Gastrocnemius medialis (tissue), 4 donors: Measurements from ENCODE around the gene AGO3. TPM values are rescaled to one million over a fixed set of nuclear protein-coding genes. Genes with fewer than 3 reads are reported as not detected.

Experiments
- ATAC-seq, 2 donors: fragments of 150-250 bp; one replicate each; pipeline ENCODE4 v1.9.1; 2016
- DNase-seq, 2 donors: peaks; one replicate each; pipeline ENCODE4 v3.0.0-alpha.2; 2019
- H3K27ac ChIP-seq, 4 donors: fragments of 200-600 bp; sonication (generic); 1 replicate in 1 of 4; 2 replicates in 3 of 4; pipeline ENCODE4 v1.5.1; 2016 to 2018; ENCODE audit warnings: mild to moderate bottlenecking in 2 of 4, moderate library complexity in 1 of 4
- H3K27me3 ChIP-seq, 3 donors: fragments of 200-600 bp; sonication (generic) in 2 of 3; 1 replicate in 1 of 3; 2 replicates in 2 of 3; pipeline versions ENCODE4 v1.5.1 to v1.6.0; 2016 to 2019; ENCODE audit warnings: mild to moderate bottlenecking in 1 of 3, moderate library complexity in 1 of 3
- H3K36me3 ChIP-seq, 2 donors: fragments of 200-600 bp; sonication (generic) in 1 of 2; one replicate each; pipeline ENCODE4 v1.5.1; 2017 to 2018
- H3K4me1 ChIP-seq, 2 donors: fragments of 200-600 bp; sonication (generic) in 1 of 2; one replicate each; pipeline ENCODE4 v1.5.1; 2016 to 2017; ENCODE audit warnings: mild to moderate bottlenecking in 2 of 2
- H3K4me3 ChIP-seq, 4 donors: fragments of 200-600 bp; sonication (generic) in 3 of 4; 1 replicate in 1 of 4; 2 replicates in 3 of 4; pipeline ENCODE4 v1.5.1; 2016 to 2019; ENCODE audit warnings: mild to moderate bottlenecking in 2 of 4
- H3K9me3 ChIP-seq, 3 donors: fragments of 200-600 bp; sonication (generic) in 2 of 3; 1 replicate in 1 of 3; 2 replicates in 2 of 3; pipeline ENCODE4 v1.5.1; 2016 to 2019
- CTCF ChIP-seq, 5 experiments: fragments of 450-650 bp in 3 of 5; fragments of 200-600 bp in 2 of 5; sonication (generic) in 2 of 5; IDR thresholded peaks in 4 of 5; conservative IDR thresholded peaks in 1 of 5; 1 replicate in 4 of 5; 2 replicates in 1 of 5; pipeline ENCODE4 v1.5.1; 2016 to 2019; ENCODE audit warnings: antibody characterized with exemption in 5 of 5, mild to moderate bottlenecking in 3 of 5, moderate library complexity in 3 of 5
- POLR2A ChIP-seq, 2 donors: fragments of 450-650 bp; IDR thresholded peaks; one replicate each; pipeline ENCODE4 v1.6.1; 2017; ENCODE audit warnings: antibody characterized with exemption in 2 of 2, mild to moderate bottlenecking in 2 of 2, moderate library complexity in 2 of 2
- in situ Hi-C, 4 donors: fragments of 200-750 bp; cut with MboI; loops; one replicate each; pipeline versions ENCODE4 v1.15.0 to v1.8.0; 2017; ENCODE audit warnings: low sequenced_read_pairs in 4 of 4
- intact Hi-C: fragments of 100-400 bp; cut with DNase I; formaldehyde crosslinking; loops from one replicate; pipeline ENCODE4 v1.15.1; 2023; ENCODE audit warnings: low total_unique reads
- total RNA-seq, 4 donors: library from RNA; depleted of rRNA; stranded (reverse); fragments of >200 nt; gene quantifications; one replicate each; pipeline versions ENCODE4 v1.1.0 to v1.2.3, GENCODE V29; 2016

AGO3 gene
- total RNA-seq, 4 donors from 2014 or later: 12.8 to 18.8 (median 13.6) TPM

DNA sequence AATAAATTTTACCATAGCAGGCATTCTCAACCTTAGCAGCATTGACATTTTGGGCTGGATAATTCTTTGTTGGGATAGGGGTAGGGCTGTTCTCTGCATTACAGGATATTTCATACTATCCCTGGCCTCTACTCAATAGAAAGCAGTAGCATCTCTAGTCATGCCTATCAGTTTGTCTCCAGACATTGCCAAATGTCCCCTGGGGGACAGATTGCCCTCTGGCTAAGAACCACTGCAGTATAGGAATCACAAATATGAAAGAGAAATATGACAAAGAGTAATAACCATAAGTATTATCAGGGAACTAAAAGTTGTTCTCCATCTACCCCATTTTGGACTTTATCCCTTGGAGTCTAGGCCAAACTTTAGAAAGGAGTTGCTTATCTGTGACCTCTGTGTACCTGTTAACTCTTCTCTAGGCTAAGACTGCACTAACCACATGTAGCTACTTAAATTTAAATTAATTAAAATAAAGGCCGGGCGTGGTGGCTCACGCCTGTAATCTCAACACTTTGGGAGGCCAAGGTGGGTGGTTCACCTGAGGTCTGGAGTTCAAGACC lies 76.1 kb downstream of the AGO3 start:
- H3K27me3 ChIP-seq: no peaks in the 10 kb centered on the region
- in situ Hi-C loops (no loop called here), intact Hi-C loops (no loop called here)
- H3K36me3 ChIP-seq: peaks cover 0 to 40% of the 10 kb centered on the region in 2 donors
- ATAC-seq (no peak), DNase-seq (no peak)
- no peaks in the 10 kb centered on the region for H3K4me1 ChIP-seq
- no peak for TF ChIP-seq CTCF (IDR thresholded peaks at IDR 0.05 in 4 of 5, conservative IDR thresholded peaks at IDR 0.05 in 1 of 5)
- H3K9me3 ChIP-seq: no peaks in the 10 kb centered on the region
- H3K4me3 ChIP-seq: no peak overlapping the region
- H3K27ac ChIP-seq: no peak overlapping the region

DNA sequence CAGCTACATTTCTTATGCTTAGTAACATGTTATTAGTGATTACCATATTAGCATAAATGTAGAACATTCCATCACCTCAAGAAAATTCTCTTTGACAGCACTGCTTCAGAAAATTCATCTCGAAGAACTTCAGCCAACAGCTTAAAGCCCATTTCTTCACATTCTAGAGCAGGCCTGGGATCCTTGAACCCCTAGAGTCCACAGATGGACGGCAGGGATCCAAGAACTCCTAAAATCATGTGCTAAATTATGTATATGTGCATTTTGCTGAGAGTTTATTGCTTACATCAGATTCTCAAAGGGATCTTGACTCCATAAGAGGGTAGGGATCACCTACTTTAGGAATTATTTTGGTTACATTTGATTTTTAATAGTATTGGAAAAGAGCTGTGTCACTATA lies 76.8 kb downstream of the AGO3 start:
- Histone ChIP-seq H3K9me3 (no peaks in the 10 kb centered on the region), H3K27ac (no peak overlapping the region), H3K27me3 (no peaks in the 10 kb centered on the region), H3K36me3 (peaks cover 0 to 43% of the 10 kb centered on the region in 2 donors), H3K4me1 (no peaks in the 10 kb centered on the region), H3K4me3 (no peak overlapping the region)
- TF ChIP-seq CTCF (IDR thresholded peaks at IDR 0.05 in 4 of 5, conservative IDR thresholded peaks at IDR 0.05 in 1 of 5): no peak
- TF ChIP-seq POLR2A (IDR thresholded peaks at IDR 0.05): no peak
- in situ Hi-C loops: no loop called here
- no peak for ATAC-seq
- intact Hi-C loops: no loop called here
- DNase-seq: no peak

DNA sequence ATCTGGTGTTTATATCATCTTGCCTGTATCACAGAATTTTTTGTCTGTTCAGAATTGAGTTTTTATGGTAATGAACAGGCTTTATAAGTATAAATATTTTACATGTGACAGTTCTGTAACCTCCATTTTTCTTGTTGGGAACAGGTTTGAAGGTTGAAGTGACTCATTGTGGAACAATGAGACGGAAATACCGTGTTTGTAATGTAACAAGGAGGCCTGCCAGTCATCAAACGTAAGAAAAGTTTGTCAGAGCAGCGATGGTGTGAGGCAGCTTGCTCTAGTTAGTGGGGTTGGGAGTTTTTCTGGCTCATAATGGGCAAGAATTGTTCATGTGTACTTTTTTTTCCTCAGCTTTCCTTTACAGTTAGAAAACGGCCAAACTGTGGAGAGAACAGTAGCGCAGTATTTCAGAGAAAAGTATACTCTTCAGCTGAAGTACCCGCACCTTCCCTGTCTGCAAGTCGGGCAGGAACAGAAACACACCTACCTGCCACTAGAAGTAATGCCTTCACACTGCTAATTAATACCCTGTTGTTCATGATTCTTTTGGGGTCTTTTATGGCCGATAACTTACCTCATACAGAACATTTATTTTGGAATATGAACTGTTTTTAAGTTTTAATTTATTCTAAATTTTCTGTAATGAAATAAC lies 77.8 kb downstream of the AGO3 start:
- TF ChIP-seq POLR2A (IDR thresholded peaks at IDR 0.05) (no peak), CTCF (IDR thresholded peaks at IDR 0.05 in 4 of 5, conservative IDR thresholded peaks at IDR 0.05 in 1 of 5) (no peak)
- no peak for ATAC-seq
- H3K27ac ChIP-seq: no peak overlapping the region
- no peaks in the 10 kb centered on the region for H3K27me3 ChIP-seq
- no peaks in the 10 kb centered on the region for H3K4me1 ChIP-seq
- H3K4me3 ChIP-seq: no peak overlapping the region
- in situ Hi-C loops (no loop called here), intact Hi-C loops (no loop called here)
- no peak for DNase-seq
- no peaks in the 10 kb centered on the region for H3K9me3 ChIP-seq
- H3K36me3 ChIP-seq: peaks cover 0 to 52% of the 10 kb centered on the region in 2 donors

DNA sequence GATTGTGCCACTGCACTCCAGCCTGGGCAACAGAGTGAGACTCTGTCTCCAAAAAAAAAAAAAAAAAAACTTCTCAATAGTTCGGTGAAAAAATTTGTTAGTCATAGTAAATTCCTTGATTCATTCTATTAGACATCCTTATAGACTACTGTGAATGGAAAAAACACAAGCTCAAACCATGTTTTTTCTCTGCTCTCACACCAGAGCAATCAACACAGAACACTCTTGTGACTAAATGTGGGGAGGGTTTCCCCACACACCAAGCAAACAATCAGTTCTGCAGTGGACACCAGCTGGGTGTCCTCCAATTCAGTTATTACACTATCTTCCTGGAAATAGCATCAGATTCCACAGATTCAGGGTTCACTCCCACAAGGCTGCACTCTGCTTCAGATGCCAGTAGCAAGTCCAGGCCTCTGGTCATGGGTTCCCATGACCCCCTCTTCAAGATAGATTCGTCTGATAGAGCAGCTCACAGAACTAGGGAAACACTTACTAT lies 83.9 kb downstream of the AGO3 start:
- no peak for DNase-seq
- H3K9me3 ChIP-seq: no peaks in the 10 kb centered on the region
- H3K27me3 ChIP-seq: no peaks in the 10 kb centered on the region
- no peak overlapping the region for H3K27ac ChIP-seq
- in situ Hi-C loops: no loop called here
- no peaks in the 10 kb centered on the region for H3K4me1 ChIP-seq
- intact Hi-C loops: no loop called here
- H3K4me3 ChIP-seq: no peak overlapping the region
- ATAC-seq: no peak
- peaks cover 0 to 92% of the 10 kb centered on the region in 2 donors for H3K36me3 ChIP-seq
- TF ChIP-seq POLR2A (IDR thresholded peaks at IDR 0.05) (no peak), CTCF (IDR thresholded peaks at IDR 0.05 in 4 of 5, conservative IDR thresholded peaks at IDR 0.05 in 1 of 5) (no peak)
